Thymus (tissue), 14 donors: ENCODE measurements around the gene RGCC. TPM values are rescaled to one million over a fixed set of nuclear protein-coding genes. Genes with fewer than 3 reads are reported as not detected.
A peak's percentile ranks its signal among the peaks of the same experiment; 100 is the strongest.

Experiments
- DNase-seq, 9 donors: peaks; one replicate each; pipeline ENCODE4 v3.0.0-alpha.2; 2013; ENCODE audit warnings: low spot score in 9 of 9, low read depth in 6 of 9, missing footprints in 1 of 9
- H3K27ac ChIP-seq, 2 donors: one replicate each; pipeline ENCODE4 v1.5.1; 2013; ENCODE audit warnings: control low read depth in 1 of 2, low read depth in 1 of 2, low read length in 1 of 2, mild to moderate bottlenecking in 1 of 2, moderate library complexity in 1 of 2
- H3K27me3 ChIP-seq, 2 donors: one replicate each; pipeline ENCODE4 v1.5.1; 2013; ENCODE audit warnings: low read length in 1 of 2; ENCODE audit not compliant: control insufficient read depth in 2 of 2, insufficient read depth in 1 of 2
- H3K36me3 ChIP-seq, 2 donors: one replicate each; pipeline ENCODE4 v1.5.1; 2013; ENCODE audit warnings: low read length in 1 of 2, mild to moderate bottlenecking in 1 of 2, moderate library complexity in 1 of 2; ENCODE audit not compliant: control insufficient read depth in 2 of 2, insufficient read depth in 2 of 2
- H3K4me1 ChIP-seq, 2 donors: one replicate each; pipeline ENCODE4 v1.5.1; 2013; ENCODE audit warnings: low read length in 2 of 2; ENCODE audit not compliant: control insufficient read depth in 2 of 2, insufficient read depth in 2 of 2
- H3K4me3 ChIP-seq, 2 donors: one replicate each; pipeline ENCODE4 v1.5.1; 2013; ENCODE audit warnings: low read length in 2 of 2, control low read depth in 1 of 2, mild to moderate bottlenecking in 1 of 2
- H3K9me3 ChIP-seq, 2 donors: one replicate each; pipeline ENCODE4 v1.5.1; 2013; ENCODE audit warnings: low read length in 1 of 2, mild to moderate bottlenecking in 1 of 2; ENCODE audit not compliant: control insufficient read depth in 2 of 2, insufficient read depth in 1 of 2
- WGBS: extraction: QIAGEN DNeasy Blood & Tissue Kit; methylation state at CpG from one replicate; pipeline ENCODE4 v1.1.7; 2013; 5-methylcytosine and 5-hydroxymethylcytosine counted together
- long read RNA-seq, 10 donors: transcript quantifications; one replicate each; lab custom pipeline, GENCODE V29; 2026
- polyA plus RNA-seq: library from polyadenylated mRNA; stranded (reverse); fragments of 200-250 nt; gene quantifications from one replicate; pipeline ENCODE4 v1.2.3, GENCODE V29; 2013
- total RNA-seq: library from RNA; stranded (reverse); fragments of 120-200 nt; gene quantifications from one replicate; pipeline ENCODE4 v1.2.4, GENCODE V29; 2013
- donor health status: healthy.

The RGCC gene, protein sequence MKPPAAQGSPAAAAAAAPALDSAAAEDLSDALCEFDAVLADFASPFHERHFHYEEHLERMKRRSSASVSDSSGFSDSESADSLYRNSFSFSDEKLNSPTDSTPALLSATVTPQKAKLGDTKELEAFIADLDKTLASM
- total RNA-seq (120 TPM), polyA plus RNA-seq (50.1 TPM)
- long read RNA-seq, donor 1, transcript RGCC-201 (5 exons, 960 nt) = major isoform, 13 of 13 reads
- long read RNA-seq, donor 1, partial matches to known transcripts = 0 of 13 reads
- long read RNA-seq, donor 1, other reads (novel, unspliced or antisense) = 0 of 13 reads
- long read RNA-seq, donor 2 = 0 reads
- long read RNA-seq, donor 3, transcript RGCC-201 (5 exons, 960 nt) = major isoform, 108 of 171 reads
- long read RNA-seq, donor 3, partial matches to known transcripts = 63 of 171 reads
- long read RNA-seq, donor 3, other reads (novel, unspliced or antisense) = 0 of 171 reads
- long read RNA-seq, donor 4, transcript RGCC-201 (5 exons, 960 nt) = major isoform, 41 of 47 reads
- long read RNA-seq, donor 4, partial matches to known transcripts = 6 of 47 reads
- long read RNA-seq, donor 4, other reads (novel, unspliced or antisense) = 0 of 47 reads
- long read RNA-seq, donor 5, transcript RGCC-201 (5 exons, 960 nt) = major isoform, 119 of 158 reads
- long read RNA-seq, donor 5, partial matches to known transcripts = 39 of 158 reads
- long read RNA-seq, donor 5, other reads (novel, unspliced or antisense) = 0 of 158 reads
- long read RNA-seq, donor 6, transcript RGCC-201 (5 exons, 960 nt) = major isoform, 70 of 93 reads
- long read RNA-seq, donor 6, partial matches to known transcripts = 23 of 93 reads
- long read RNA-seq, donor 6, other reads (novel, unspliced or antisense) = 0 of 93 reads
- long read RNA-seq, donor 7, transcript RGCC-201 (5 exons, 960 nt) = major isoform, 118 of 162 reads
- long read RNA-seq, donor 7, partial matches to known transcripts = 44 of 162 reads
- long read RNA-seq, donor 7, other reads (novel, unspliced or antisense) = 0 of 162 reads
- long read RNA-seq, donor 8, transcript RGCC-201 (5 exons, 960 nt) = major isoform, 32 of 32 reads
- long read RNA-seq, donor 8, partial matches to known transcripts = 0 of 32 reads
- long read RNA-seq, donor 8, other reads (novel, unspliced or antisense) = 0 of 32 reads
- long read RNA-seq, donor 9, transcript RGCC-201 (5 exons, 960 nt) = major isoform, 53 of 65 reads
- long read RNA-seq, donor 9, partial matches to known transcripts = 12 of 65 reads
- long read RNA-seq, donor 9, other reads (novel, unspliced or antisense) = 0 of 65 reads
- long read RNA-seq, donor 10, transcript RGCC-201 (5 exons, 960 nt) = major isoform, 65 of 80 reads
- long read RNA-seq, donor 10, partial matches to known transcripts = 15 of 80 reads
- long read RNA-seq, donor 10, other reads (novel, unspliced or antisense) = 0 of 80 reads

DNA sequence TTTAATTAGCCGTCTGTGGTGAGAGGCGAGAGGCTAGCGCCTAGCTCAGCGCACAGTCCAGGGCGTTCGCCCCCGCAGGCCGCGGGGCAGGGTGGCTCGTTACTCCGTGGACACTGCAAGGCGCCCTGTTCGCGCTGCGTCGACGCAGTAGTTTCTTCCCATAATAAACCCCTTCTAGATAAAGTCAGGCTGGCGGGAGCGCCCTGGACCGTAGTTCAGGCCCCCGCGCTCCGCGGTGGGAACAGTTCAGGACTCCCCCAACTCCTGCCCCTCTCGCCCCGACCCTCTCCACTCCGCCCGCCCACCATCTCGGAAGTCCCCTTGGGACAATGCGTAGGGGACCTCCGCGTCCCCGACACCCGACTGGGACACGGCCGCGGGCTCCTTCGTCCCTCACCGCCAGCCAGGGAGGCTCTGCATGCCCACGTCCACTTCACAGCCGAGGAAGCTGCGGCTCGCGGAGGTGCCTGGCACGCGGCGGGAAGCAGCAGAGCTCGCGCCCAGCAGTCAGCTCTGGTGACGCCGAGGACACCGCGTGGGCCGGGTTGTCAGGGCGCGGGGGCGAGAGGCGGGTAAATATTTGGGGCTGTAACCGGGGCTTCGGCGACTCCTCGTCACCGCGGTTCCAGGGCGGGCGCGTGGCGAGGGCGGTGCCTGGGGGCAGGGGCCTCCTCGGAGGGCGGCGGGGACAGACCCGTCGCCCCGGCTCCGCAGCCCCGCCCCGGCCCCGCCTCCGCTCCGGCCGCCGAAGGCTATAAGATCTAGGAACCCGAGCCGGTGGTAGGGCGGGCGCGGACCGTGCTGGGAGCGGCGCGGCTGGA is at the start of gene RGCC:
Gene RGCC (plus strand): TSS at position 783 of the 821 bp plus-strand sequence. CDS start 158 bp downstream, outside the sequence.
- Histone ChIP-seq H3K4me3 (peak within 1 kb of the TSS; percentile 71 to 91), H3K27ac (peak within 1 kb of the TSS; percentile 86 to 96), H3K9me3 (peaks cover 0 to 5% of the 10 kb centered on the region in 2 donors), H3K36me3 (peaks cover 0 to 25% of the 10 kb centered on the region in 2 donors), H3K27me3 (peaks cover 11 to 35% of the 10 kb centered on the region in 2 donors), H3K4me1 (peaks cover 18 to 37% of the 10 kb centered on the region in 2 donors)
- 10% methylated on average over 92 of the region's 92 CpGs for WGBS
- DNase-seq = peak in 3 of 9 donors; percentile 61 to 80 (median 68)

DNA sequence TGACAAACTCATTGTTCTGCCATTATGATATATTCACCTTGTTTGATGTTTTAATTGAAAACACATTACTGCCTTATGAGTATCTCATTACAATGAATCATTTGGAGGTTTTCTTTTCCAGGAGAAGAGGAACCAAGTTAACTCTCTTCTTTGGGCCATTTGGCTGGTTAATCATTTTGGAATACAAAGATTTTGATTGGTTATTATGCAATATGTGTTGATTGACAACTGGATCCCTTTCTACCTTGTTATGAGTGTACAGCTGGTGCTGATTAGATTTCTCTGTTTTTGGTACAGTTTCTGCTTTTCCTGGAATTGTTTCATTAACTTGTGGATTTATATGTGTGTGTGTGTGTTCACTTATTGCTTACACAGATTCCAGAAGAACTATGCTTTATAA is 49.2 kb upstream of the RGCC start:
- no peaks in the 10 kb centered on the region for H3K27me3 ChIP-seq
- H3K9me3 ChIP-seq = no peaks in the 10 kb centered on the region
- H3K36me3 ChIP-seq = no peaks in the 10 kb centered on the region
- H3K4me3 ChIP-seq = no peak overlapping the region
- no peak for DNase-seq
- H3K27ac ChIP-seq = no peak overlapping the region
- H3K4me1 ChIP-seq = no peaks in the 10 kb centered on the region

DNA sequence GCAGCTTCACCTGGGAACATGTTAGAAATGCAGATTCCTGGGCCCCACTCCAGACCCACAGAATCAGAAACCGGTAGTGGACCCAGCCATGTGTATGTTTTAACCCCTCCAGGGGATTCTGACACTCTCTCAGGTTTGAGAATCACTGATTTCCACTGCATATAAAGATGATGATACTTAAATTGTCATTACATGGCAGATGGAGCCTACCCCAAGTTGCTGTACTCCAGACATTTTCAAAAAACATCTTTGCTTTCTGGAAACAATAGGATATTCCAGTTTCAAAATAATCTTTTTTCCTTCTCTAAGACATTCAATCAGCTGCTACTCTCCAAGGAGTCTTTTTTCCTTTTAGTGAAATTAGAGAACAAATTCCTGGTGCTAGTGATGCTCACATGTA is 48.6 kb upstream of the RGCC start:
- no peaks in the 10 kb centered on the region for H3K4me1 ChIP-seq
- no peak for DNase-seq
- H3K4me3 ChIP-seq = no peak overlapping the region
- H3K36me3 ChIP-seq = no peaks in the 10 kb centered on the region
- WGBS = 92% methylated on average over 1 of the region's 1 CpG
- H3K27ac ChIP-seq = no peak overlapping the region
- no peaks in the 10 kb centered on the region for H3K27me3 ChIP-seq
- H3K9me3 ChIP-seq = no peaks in the 10 kb centered on the region

DNA sequence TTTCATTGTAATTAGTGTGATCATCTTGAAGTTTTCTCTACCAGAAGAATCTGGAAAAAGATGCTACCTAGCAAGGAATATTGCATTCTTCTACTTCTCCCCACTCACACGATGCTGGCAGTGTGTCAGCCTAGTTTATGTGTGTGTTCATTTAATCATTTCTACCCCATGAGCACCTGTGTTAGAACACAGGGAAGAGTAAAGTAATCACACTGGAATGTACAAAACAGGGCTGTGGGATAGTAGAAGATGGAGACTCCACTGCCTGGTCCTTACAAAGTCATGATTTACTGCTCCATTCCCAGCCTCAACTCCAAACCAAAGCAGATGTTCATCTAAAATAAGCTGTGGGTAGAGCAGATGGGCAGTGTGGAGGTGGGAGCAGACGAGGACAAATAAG is 47.7 kb upstream of the RGCC start:
- no peak overlapping the region for H3K27ac ChIP-seq
- H3K4me3 ChIP-seq = no peak overlapping the region
- no peaks in the 10 kb centered on the region for H3K4me1 ChIP-seq
- no peak for DNase-seq
- WGBS = 88% methylated on average over 2 of the region's 2 CpGs
- no peaks in the 10 kb centered on the region for H3K27me3 ChIP-seq
- no peaks in the 10 kb centered on the region for H3K9me3 ChIP-seq
- H3K36me3 ChIP-seq = no peaks in the 10 kb centered on the region

DNA sequence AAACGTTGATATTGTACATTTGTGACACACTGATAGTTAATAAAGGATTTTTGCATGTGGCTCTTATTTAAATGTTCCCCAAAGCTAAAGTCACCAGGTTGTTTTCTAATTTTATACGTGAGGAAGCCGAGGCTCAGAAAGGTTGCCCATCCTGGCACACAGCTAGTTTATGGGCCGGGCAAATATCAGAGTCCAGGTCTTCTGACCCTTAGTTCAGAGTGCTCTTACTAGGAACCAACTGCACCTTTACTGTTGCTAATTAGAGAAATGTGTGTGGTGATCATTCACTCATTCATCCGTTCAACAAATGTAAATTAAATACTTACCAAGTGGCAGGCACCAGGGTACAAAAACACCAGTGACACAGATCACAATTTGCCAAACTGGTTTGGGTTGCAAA is 46.3 kb upstream of the RGCC start:
- no peak for DNase-seq
- 99% methylated on average over 5 of the region's 5 CpGs for whole genome bisulfite sequencing
- Histone ChIP-seq H3K9me3 (no peaks in the 10 kb centered on the region), H3K36me3 (no peaks in the 10 kb centered on the region), H3K4me1 (no peaks in the 10 kb centered on the region), H3K27me3 (no peaks in the 10 kb centered on the region), H3K4me3 (no peak overlapping the region), H3K27ac (no peak overlapping the region)

DNA sequence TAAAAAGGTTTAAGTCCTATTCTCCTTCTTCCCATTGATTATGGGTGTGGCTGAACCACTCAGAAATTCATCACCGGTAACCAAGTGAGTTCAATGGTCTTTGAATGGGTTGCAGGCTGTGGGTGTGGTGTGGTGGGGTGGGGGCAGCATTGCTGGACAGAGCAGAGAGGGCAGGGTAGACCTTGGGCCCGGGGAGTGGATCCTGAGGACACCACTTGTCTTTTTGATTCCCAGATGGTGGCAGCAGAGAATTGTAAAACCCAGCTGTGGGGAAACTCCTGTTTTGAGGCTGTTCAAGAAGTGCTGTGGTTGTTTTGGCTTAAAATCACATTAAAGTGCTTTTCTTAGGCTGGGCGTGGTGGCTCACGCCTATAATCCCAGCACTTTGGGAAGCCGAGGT is 45.8 kb upstream of the RGCC start:
- peak in 1 of 9 donors; percentile 73 for DNase-seq
- Histone ChIP-seq H3K27ac (no peak overlapping the region), H3K9me3 (no peaks in the 10 kb centered on the region), H3K4me3 (no peak overlapping the region), H3K4me1 (no peaks in the 10 kb centered on the region), H3K36me3 (no peaks in the 10 kb centered on the region), H3K27me3 (no peaks in the 10 kb centered on the region)
- WGBS = 87% methylated on average over 5 of the region's 5 CpGs

DNA sequence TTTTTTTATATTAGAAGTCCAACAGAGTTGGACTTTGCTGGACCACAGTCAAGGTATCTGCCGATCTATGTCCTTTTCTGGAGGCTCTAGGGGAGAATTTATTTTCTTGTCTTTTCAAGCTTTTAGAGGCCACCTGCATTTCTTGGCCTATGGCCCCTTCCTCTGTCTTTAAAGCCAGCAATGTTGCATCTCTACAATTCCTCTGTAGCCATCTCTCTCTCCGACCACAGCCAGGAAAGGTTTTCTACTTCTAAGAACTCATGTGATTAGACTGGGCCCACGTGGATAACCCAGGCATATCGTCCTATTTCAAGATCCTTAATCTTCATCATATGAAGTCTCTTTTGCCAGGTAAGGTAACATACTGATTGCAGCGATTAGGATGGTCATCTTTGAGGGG is 43.5 kb upstream of the RGCC start:
- no peaks in the 10 kb centered on the region for H3K4me1 ChIP-seq
- WGBS = 96% methylated on average over 5 of the region's 5 CpGs
- H3K9me3 ChIP-seq = no peaks in the 10 kb centered on the region
- DNase-seq = no peak
- H3K27me3 ChIP-seq = no peaks in the 10 kb centered on the region
- H3K36me3 ChIP-seq = no peaks in the 10 kb centered on the region
- H3K27ac ChIP-seq = no peak overlapping the region
- no peak overlapping the region for H3K4me3 ChIP-seq

DNA sequence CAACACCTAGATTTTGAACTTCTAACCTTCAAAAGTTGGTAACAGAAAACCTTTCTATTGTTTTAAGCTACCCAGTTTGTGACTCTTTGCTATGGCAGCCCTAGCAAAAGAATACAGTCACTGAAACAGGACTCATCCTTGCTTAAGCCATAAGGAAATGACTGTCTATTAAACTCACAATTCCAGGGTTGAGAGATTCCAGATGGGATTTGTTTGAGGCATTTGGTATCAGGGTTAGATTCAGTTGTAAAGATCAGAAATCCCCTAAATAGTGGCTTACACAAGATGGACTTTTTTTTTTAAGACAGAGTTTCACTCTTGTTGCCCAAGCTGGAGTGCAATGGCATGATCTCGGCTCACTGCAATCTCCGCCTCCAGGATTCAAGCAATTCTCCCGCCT is 41.1 kb upstream of the RGCC start:
- Histone ChIP-seq H3K36me3 (no peaks in the 10 kb centered on the region), H3K27me3 (no peaks in the 10 kb centered on the region), H3K4me1 (no peaks in the 10 kb centered on the region), H3K9me3 (no peaks in the 10 kb centered on the region), H3K27ac (no peak overlapping the region), H3K4me3 (no peak overlapping the region)
- DNase-seq = no peak
- WGBS = 52% methylated on average over 3 of the region's 3 CpGs
